SK-N-SH (cell line): ENCODE data around the gene PPP1R1B.

Source experiments
- EP300 ChIP-seq, 2 experiments: IDR thresholded peaks; 2 replicates each; pipeline versions ENCODE4 v1.4.0 to v1.6.1; 2012; ENCODE audit warnings: borderline replicate concordance in 1 of 2, low read depth in 1 of 2, low read length in 1 of 2
- EZH2phosphoT487 ChIP-seq: fragments of 200-600 bp; sonication (generic); IDR thresholded peaks from 2 replicates; pipeline ENCODE4 v1.6.1; 2017; ENCODE audit warnings: low read depth, mixed run types, mild to moderate bottlenecking, antibody characterized with exemption, moderate library complexity, borderline replicate concordance
- MXI1 ChIP-seq: IDR thresholded peaks from 2 replicates; pipeline ENCODE4 v1.6.1; 2012; ENCODE audit warnings: mild to moderate bottlenecking, low read depth, low read length, improper control_type of control experiment
- POLR2AphosphoS5 ChIP-seq: IDR thresholded peaks from 2 replicates; pipeline ENCODE4 v1.6.1; 2012; ENCODE audit warnings: low read depth, low read length
- RCOR1 ChIP-seq: fragments of 150-350 bp; IDR thresholded peaks from 2 replicates; pipeline ENCODE4 v1.6.1; 2017; ENCODE audit warnings: antibody characterized with exemption, low read length
- RFX5 ChIP-seq: IDR thresholded peaks from 2 replicates; pipeline ENCODE4 v1.6.1; 2012; ENCODE audit warnings: mild to moderate bottlenecking, improper control_type of control experiment, low read length
- SMC3 ChIP-seq: IDR thresholded peaks from 2 replicates; pipeline ENCODE4 v1.6.1; 2012; ENCODE audit warnings: low read depth, low read length, improper control_type of control experiment
- TF ChIP-seq, protein P1 (sequence below): fragments of 200-600 bp; sonication (generic); IDR thresholded peaks from 2 replicates; pipeline ENCODE4 v1.6.1; 2017; ENCODE audit warnings: antibody characterized with exemption, mild to moderate bottlenecking, moderate library complexity
- TF ChIP-seq, protein P2 (sequence below): IDR thresholded peaks from 2 replicates; pipeline ENCODE4 v1.4.0; 2012; ENCODE audit warnings: low read depth, borderline replicate concordance
- TF ChIP-seq, protein P3 (sequence below): IDR thresholded peaks from 2 replicates; pipeline ENCODE4 v1.6.1; 2012; ENCODE audit warnings: mild to moderate bottlenecking, low read depth, low read length, moderate library complexity
- TF ChIP-seq, protein P4 (sequence below): IDR thresholded peaks from 2 replicates; pipeline ENCODE4 v1.4.0; 2012; ENCODE audit warnings: low read depth

DNA sequence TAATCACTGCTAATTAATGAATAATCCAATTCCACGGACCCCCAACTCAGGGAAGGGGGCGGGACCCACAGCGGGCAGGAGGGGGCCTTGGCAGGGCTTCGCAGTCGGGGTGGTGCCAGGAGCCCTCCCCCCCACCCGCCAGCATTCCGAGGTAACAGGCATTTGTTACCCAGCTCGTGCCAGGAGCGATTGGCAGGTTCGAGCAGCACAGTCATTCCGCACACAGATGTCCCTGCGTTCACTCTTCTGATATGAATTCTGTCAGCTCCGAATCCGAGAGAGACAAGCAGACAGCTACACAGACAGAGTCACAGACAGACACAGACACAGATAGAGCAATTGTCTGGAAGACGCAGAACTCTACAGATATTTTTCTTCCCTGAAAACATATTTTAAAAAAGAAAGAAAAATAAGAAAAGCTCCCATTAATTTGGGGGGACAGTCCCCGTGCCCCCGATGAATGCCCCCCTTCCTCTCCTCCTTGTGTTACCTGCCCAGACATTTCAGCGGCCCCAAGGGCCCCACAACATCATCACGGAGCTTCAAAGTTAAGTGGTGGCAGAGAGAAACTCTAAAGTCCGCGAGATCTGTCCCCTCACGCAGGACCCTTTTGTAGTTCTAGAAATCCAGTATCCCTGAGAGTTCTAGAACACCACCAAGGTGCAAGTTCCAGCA is 29.2 kb upstream of the PPP1R1B start:
- TF ChIP-seq, protein P1, sequence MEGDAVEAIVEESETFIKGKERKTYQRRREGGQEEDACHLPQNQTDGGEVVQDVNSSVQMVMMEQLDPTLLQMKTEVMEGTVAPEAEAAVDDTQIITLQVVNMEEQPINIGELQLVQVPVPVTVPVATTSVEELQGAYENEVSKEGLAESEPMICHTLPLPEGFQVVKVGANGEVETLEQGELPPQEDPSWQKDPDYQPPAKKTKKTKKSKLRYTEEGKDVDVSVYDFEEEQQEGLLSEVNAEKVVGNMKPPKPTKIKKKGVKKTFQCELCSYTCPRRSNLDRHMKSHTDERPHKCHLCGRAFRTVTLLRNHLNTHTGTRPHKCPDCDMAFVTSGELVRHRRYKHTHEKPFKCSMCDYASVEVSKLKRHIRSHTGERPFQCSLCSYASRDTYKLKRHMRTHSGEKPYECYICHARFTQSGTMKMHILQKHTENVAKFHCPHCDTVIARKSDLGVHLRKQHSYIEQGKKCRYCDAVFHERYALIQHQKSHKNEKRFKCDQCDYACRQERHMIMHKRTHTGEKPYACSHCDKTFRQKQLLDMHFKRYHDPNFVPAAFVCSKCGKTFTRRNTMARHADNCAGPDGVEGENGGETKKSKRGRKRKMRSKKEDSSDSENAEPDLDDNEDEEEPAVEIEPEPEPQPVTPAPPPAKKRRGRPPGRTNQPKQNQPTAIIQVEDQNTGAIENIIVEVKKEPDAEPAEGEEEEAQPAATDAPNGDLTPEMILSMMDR, result no peak
- TF ChIP-seq SMC3 (no peak), MXI1 (no peak), EP300 (IDR thresholded peaks at IDR 0.05; ENCODE audit: borderline replicate concordance in 1 of 2, low read depth in 1 of 2, low read length in 1 of 2) (no peak), RFX5 (no peak), EZH2phosphoT487 (no peak), RCOR1 (no peak), POLR2AphosphoS5 (no peak)
- TF ChIP-seq, protein P2, sequence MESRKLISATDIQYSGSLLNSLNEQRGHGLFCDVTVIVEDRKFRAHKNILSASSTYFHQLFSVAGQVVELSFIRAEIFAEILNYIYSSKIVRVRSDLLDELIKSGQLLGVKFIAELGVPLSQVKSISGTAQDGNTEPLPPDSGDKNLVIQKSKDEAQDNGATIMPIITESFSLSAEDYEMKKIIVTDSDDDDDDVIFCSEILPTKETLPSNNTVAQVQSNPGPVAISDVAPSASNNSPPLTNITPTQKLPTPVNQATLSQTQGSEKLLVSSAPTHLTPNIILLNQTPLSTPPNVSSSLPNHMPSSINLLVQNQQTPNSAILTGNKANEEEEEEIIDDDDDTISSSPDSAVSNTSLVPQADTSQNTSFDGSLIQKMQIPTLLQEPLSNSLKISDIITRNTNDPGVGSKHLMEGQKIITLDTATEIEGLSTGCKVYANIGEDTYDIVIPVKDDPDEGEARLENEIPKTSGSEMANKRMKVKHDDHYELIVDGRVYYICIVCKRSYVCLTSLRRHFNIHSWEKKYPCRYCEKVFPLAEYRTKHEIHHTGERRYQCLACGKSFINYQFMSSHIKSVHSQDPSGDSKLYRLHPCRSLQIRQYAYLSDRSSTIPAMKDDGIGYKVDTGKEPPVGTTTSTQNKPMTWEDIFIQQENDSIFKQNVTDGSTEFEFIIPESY, result no peak
- TF ChIP-seq, protein P3, sequence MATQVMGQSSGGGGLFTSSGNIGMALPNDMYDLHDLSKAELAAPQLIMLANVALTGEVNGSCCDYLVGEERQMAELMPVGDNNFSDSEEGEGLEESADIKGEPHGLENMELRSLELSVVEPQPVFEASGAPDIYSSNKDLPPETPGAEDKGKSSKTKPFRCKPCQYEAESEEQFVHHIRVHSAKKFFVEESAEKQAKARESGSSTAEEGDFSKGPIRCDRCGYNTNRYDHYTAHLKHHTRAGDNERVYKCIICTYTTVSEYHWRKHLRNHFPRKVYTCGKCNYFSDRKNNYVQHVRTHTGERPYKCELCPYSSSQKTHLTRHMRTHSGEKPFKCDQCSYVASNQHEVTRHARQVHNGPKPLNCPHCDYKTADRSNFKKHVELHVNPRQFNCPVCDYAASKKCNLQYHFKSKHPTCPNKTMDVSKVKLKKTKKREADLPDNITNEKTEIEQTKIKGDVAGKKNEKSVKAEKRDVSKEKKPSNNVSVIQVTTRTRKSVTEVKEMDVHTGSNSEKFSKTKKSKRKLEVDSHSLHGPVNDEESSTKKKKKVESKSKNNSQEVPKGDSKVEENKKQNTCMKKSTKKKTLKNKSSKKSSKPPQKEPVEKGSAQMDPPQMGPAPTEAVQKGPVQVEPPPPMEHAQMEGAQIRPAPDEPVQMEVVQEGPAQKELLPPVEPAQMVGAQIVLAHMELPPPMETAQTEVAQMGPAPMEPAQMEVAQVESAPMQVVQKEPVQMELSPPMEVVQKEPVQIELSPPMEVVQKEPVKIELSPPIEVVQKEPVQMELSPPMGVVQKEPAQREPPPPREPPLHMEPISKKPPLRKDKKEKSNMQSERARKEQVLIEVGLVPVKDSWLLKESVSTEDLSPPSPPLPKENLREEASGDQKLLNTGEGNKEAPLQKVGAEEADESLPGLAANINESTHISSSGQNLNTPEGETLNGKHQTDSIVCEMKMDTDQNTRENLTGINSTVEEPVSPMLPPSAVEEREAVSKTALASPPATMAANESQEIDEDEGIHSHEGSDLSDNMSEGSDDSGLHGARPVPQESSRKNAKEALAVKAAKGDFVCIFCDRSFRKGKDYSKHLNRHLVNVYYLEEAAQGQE, result no peak
- TF ChIP-seq, protein P4, sequence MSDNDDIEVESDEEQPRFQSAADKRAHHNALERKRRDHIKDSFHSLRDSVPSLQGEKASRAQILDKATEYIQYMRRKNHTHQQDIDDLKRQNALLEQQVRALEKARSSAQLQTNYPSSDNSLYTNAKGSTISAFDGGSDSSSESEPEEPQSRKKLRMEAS, result no peak
